Measurements from ENCODE around the gene CORO2B. TPM values are rescaled to one million over a fixed set of nuclear protein-coding genes. Genes with fewer than 3 reads are reported as not detected.

Gene CORO2B
- total RNA-seq, 1 experiment from 2014 or later: 0.59 TPM

GRCh38 chr15:68644083-68644904, 65.5 kb downstream of the CORO2B start:
- no peak for DNase-seq
- peaks cover 9% of the 10 kb centered on the region for H3K4me1 ChIP-seq (replicated peaks; ENCODE audit: insufficient read depth)
- H3K9me2 ChIP-seq (ENCODE audit: insufficient read depth): no peaks in the 10 kb centered on the region
- H3K4me3 ChIP-seq: no peak overlapping the region
- ChIA-PET CTCF (no interaction called here), POLR2A (ENCODE audit: unreplicated experiment) (no interaction called here)
- H3K27ac ChIP-seq: no peak overlapping the region
- no peaks in the 10 kb centered on the region for H4K20me1 ChIP-seq (ENCODE audit: insufficient read depth)
- no TSS peak for BruUV-seq (replicated peaks)
- no peaks in the 10 kb centered on the region for H3K27me3 ChIP-seq (ENCODE audit: insufficient read depth, low read depth)
- intact Hi-C loops (cut with micrococcal nuclease; ENCODE audit: unreplicated experiment): no loop called here
- no peaks in the 10 kb centered on the region for H3K9me3 ChIP-seq (ENCODE audit: insufficient read depth, low read depth)
- H3K4me2 ChIP-seq: no peak overlapping the region
- H3F3A ChIP-seq (ENCODE audit: insufficient read depth, low read depth): no peaks in the 10 kb centered on the region
- H3K36me3 ChIP-seq (ENCODE audit: low read depth): no peaks in the 10 kb centered on the region
- no peaks in the 10 kb centered on the region for H3K79me2 ChIP-seq (ENCODE audit: low read depth)
- H2AFZ ChIP-seq: no peak overlapping the region
- TF ChIP-seq, protein P1, sequence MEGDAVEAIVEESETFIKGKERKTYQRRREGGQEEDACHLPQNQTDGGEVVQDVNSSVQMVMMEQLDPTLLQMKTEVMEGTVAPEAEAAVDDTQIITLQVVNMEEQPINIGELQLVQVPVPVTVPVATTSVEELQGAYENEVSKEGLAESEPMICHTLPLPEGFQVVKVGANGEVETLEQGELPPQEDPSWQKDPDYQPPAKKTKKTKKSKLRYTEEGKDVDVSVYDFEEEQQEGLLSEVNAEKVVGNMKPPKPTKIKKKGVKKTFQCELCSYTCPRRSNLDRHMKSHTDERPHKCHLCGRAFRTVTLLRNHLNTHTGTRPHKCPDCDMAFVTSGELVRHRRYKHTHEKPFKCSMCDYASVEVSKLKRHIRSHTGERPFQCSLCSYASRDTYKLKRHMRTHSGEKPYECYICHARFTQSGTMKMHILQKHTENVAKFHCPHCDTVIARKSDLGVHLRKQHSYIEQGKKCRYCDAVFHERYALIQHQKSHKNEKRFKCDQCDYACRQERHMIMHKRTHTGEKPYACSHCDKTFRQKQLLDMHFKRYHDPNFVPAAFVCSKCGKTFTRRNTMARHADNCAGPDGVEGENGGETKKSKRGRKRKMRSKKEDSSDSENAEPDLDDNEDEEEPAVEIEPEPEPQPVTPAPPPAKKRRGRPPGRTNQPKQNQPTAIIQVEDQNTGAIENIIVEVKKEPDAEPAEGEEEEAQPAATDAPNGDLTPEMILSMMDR (conservative IDR thresholded peaks at IDR 0.05): no peak
- TF ChIP-seq EZH2 (IDR thresholded peaks at IDR 0.05; ENCODE audit: low read depth): no peak

DNA sequence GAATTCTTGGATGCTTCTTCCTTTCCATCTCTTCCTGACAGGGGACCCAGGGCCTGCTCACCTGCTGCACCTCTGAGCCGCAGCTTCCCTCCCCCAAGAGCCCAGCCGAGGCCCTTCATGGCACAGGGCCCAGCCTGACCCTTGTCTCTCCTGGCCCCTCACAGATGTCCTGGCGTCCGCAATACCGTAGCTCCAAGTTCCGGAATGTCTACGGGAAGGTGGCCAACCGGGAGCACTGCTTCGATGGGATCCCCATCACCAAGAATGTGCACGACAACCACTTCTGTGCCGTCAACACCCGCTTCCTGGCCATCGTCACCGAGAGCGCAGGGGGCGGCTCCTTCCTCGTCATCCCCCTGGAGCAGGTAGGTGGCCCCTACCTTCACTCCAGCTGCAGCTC, 66.2 kb downstream of the CORO2B start:
- TF ChIP-seq EZH2 (IDR thresholded peaks at IDR 0.05; ENCODE audit: low read depth): no peak
- Histone ChIP-seq H3K4me3 (no peak overlapping the region), H3K79me2 (ENCODE audit: low read depth) (no peaks in the 10 kb centered on the region), H3F3A (ENCODE audit: insufficient read depth, low read depth) (no peaks in the 10 kb centered on the region), H3K36me3 (ENCODE audit: low read depth) (no peaks in the 10 kb centered on the region), H3K4me2 (no peak overlapping the region), H3K27ac (no peak overlapping the region), H3K9me2 (ENCODE audit: insufficient read depth) (no peaks in the 10 kb centered on the region), H2AFZ (no peak overlapping the region), H3K9me3 (ENCODE audit: insufficient read depth, low read depth) (no peaks in the 10 kb centered on the region), H4K20me1 (ENCODE audit: insufficient read depth) (no peaks in the 10 kb centered on the region), H3K4me1 (replicated peaks; ENCODE audit: insufficient read depth) (peaks cover 2% of the 10 kb centered on the region), H3K27me3 (ENCODE audit: insufficient read depth, low read depth) (no peaks in the 10 kb centered on the region)
- BruUV-seq (replicated peaks): no TSS peak
- intact Hi-C loops (cut with micrococcal nuclease; ENCODE audit: unreplicated experiment): no loop called here
- no peak for DNase-seq
- ChIA-PET CTCF (no interaction called here), POLR2A (ENCODE audit: unreplicated experiment) (no interaction called here)

DNA sequence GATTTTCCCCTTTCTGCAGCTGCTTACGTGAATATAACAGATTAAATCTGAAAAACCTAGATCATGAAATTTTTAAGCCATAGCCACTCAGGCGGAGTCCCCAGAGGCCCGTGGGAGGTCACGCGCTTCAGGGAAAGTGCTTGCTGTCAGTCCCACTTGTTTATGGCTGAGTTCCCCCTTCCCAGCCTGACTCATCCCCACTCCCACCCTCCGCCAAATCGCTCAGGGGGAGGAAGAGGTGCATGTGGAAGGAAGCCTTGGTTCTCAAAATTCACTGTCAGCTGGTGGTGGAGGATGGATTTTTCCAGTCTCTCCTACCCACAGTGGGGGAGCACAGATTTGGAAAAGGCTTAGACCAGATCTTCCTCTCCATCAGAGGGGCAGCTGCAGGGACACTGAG, 67.4 kb downstream of the CORO2B start:
- BruUV-seq (replicated peaks): no TSS peak
- H4K20me1 ChIP-seq (ENCODE audit: insufficient read depth): no peaks in the 10 kb centered on the region
- H3F3A ChIP-seq (ENCODE audit: insufficient read depth, low read depth): no peaks in the 10 kb centered on the region
- no peaks in the 10 kb centered on the region for H3K4me1 ChIP-seq (replicated peaks; ENCODE audit: insufficient read depth)
- no peak for TF ChIP-seq EZH2 (IDR thresholded peaks at IDR 0.05; ENCODE audit: low read depth)
- TF ChIP-seq, protein P1 (conservative IDR thresholded peaks at IDR 0.05): no peak
- ChIA-PET POLR2A (ENCODE audit: unreplicated experiment) (no interaction called here), CTCF (no interaction called here)
- no peak for DNase-seq
- H3K36me3 ChIP-seq (ENCODE audit: low read depth): no peaks in the 10 kb centered on the region
- H3K27ac ChIP-seq: no peak overlapping the region
- no peaks in the 10 kb centered on the region for H3K27me3 ChIP-seq (ENCODE audit: insufficient read depth, low read depth)
- no peaks in the 10 kb centered on the region for H3K79me2 ChIP-seq (ENCODE audit: low read depth)
- intact Hi-C loops (cut with micrococcal nuclease; ENCODE audit: unreplicated experiment): no loop called here
- no peaks in the 10 kb centered on the region for H3K9me2 ChIP-seq (ENCODE audit: insufficient read depth)
- no peak overlapping the region for H3K4me2 ChIP-seq
- no peak overlapping the region for H2AFZ ChIP-seq
- no peak overlapping the region for H3K4me3 ChIP-seq
- H3K9me3 ChIP-seq (ENCODE audit: insufficient read depth, low read depth): no peaks in the 10 kb centered on the region

Data from PC-9 (cell line).